Suppressor macrophage treated with lipopolysaccharide for 4 hours (primary cell): ENCODE measurements around the gene THEM4.
"Not testable (repeated sequence)": the region's sequence is repeated elsewhere in the genome, so short reads cannot be mapped to it uniquely, and the experiment has no call there.

Experiments
- DNase-seq: peaks from one replicate; pipeline ENCODE4 v3.0.0-alpha.2; 2020

The THEM4 gene

GRCh38 chr1:151858030-151858746 lies 51.1 kb downstream of the THEM4 start:
- DNase-seq = no peak

GRCh38 chr1:151855933-151856332 lies 53.4 kb downstream of the THEM4 start:
- no peak for DNase-seq

DNA sequence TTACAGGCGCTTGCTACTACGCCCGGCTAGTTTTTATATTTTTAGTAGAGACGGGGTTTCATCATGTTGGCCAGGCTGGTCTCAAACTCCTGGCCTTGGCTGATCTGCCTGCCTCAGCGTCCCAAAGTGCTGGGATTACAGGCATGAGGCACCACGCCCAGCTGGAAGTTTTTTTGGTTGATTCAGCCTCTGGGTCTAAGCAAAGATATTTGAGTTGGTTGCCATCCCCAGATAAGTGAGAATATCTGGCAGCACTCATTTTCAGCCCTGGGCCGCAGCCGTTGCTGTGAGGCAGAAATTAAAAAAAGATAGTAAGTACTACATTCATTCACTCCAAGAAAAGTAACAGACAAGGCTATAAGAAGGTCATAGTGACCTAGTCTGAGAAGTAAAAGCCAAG lies 53.8 kb downstream of the THEM4 start:
- not testable (repeated sequence) for DNase-seq

DNA sequence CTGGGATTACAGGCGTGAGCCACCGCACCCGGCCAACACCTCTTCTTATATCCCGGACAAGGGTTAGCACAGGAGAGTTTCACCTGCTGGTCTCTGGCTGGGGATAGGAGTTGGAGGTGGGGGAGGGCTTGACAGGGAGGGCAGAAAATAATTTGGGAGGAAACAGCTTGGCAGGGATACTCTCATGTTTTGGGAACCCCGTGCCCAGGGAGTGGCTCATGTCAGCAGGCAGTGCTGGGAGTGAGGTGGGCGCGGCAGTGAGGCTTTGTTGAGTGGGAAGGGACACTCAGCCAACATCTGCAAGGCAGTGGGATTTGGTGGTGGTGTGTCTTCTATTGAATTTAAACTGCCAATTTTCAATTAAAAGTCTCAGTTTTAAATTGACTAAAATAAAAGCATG lies 54.7 kb downstream of the THEM4 start:
- no peak for DNase-seq

DNA sequence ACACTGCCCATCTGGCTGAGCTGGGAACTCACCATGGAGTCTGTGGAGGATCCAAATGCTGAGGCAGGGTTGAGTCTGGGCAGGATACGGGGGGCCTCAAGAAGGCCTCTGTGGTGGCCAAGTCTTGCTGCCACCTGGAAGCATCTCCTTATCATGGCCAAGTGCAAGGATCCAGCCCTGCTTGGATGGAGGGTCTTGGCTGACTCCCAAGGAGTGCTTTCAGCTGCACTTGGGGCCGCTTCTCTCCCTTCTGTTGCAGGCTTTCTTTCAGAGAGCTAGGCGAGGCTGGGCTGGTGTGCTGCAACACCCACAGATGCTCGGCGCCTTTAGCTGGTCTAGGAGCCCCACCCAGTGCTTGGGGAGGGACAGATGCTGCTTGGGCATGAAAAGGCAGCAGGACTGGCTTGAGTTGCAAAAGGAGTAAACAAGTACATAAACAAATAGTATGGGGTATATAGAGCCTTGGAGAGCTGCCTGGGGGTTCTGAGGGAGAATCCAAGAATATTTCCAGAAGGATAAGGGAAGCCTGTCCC lies 55.8 kb downstream of the THEM4 start, which contains the start of gene THEM5:
THEM5 (minus strand) TSS at position 302 of the 533 bp plus-strand sequence; CDS start at position 155, 147 bp downstream.
- no peak for DNase-seq

DNA sequence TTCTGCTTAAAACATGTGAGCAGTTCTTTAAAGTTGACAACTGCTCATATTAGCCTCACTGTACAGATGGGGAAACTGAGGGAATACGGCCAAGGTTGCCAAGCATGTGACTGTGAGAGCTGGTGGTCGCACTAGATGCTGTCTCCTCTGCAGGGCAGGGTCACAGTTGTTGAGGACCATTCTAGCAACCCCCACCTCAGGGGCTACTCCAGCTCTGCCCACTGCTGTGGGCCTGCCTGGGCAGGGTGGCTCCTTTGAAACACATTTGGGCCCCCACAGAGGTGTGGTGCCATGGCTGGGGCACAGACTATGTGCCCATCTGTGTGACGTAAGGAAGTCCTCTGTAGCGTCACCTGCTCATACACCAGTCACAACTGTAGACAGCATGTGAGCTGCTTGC lies 56.6 kb downstream of the THEM4 start:
- no peak for DNase-seq

DNA sequence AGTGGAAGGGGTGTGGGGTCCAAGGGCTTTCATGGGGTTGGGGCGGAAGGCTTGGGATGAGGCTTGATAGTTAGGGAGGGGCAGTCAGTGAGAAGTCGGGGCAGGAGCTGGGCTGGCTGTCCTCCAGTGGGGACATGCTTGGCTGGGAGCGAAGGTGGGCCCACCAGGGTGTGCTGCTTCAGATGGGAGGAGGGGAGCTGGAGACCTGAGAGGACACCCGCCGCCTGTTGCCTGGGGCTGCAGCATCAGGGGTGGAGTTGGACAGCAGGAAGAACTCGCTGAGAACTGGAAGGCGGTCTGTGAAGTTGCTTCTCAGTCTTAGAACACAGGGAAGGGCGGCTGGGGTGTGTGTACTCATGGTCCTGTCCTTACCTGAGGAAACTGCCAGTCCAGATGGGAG lies 57.4 kb downstream of the THEM4 start:
- no peak for DNase-seq

DNA sequence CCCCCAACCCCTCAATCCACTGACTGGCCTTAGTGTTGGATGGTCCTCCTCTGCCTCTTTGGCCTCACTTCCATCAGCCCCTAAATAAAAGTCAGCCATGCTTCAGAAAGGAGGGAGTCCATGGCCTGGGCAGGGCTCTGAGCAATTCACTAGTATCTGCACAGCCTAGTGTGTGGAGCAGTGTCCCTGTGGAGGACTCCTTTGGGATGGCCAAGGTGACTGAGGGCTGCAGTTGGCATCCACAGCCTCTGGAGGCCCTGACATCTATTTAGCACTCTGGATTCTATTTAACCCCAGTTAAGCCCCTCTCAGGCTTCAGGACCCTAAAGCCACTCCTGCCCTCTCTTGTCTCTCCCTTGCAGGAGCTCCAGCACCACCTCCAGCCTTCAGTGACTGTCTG lies 59.4 kb downstream of the THEM4 start:
- DNase-seq = no peak

DNA sequence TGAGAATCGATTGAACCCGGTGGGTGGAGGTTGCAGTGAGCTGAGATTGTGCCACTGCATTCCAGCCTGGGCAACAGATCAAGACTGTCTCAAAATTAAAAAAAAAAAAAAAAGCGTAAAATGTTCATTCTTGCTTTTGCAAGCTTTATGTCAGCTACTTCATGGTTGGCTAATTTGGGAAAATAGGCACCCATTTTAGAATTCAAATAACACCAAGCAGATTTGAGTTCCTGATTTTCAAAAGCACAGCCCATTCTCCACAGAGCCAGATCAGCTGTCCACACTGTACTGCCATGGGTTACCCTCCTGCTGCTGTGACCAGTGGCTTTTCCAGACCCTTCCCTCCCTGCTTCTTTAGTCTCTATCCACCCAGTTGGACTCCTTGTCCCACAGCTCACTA lies 60.2 kb downstream of the THEM4 start:
- no peak for DNase-seq

DNA sequence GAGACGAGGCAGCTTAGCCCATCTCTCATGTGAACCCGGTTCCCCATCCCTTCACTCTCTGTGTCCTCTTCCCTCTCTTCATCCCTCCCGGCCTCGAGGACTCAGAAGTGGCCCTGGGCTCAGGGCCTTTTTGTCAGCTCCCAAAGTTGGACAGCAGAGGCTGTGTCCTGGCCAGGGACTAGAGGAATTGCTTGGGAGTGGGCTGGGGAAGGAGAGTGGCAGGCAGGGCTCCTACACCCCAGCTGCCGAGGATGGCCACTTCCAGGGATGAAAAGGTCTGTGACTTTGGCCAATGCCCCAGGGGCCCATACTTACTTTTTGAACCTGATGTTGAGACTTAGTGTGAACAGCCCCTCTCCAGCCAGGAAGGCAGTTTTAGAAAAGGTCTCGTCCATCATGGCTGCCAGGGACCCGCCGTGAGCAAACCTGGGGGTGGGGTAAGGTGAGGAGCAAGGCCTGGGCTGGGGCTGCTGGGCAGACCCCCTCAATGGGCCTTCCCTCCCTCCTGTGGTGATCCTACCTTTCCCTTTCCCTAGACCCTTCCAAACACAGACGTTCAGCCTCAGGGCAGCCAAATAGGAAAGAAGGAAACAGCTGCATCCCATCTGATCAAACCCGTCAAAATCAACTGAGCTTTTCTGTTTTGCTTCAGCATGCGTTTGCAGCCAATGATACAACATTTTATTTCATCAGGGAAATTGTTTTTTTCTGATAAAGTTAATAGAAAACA lies 61.3 kb downstream of the THEM4 start:
- DNase-seq = no peak

GRCh38 chr1:151846686-151847237 lies 62.5 kb downstream of the THEM4 start:
- DNase-seq = no peak

GRCh38 chr1:151846062-151846568 lies 63.2 kb downstream of the THEM4 start:
- DNase-seq = peak; percentile 53

DNA sequence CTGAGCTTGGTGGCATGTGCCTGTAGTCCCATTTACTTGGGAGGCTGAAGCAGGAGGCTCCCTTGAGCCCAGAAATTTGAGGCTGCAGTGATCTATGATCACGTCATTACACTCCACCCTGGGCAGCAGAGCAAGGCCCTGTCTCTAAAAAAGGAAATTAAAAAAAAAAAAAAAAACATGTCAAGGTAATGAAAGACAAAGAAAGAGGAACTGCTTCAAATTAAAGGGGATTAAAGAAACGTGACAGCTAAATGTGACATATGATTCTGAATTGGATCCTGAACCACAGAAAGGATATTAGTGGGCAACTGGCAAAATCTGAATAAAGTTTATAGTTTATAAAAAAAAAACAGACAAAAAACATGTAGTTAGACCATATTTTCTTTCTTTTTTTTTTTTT lies 65.9 kb downstream of the THEM4 start:
- no peak for DNase-seq

DNA sequence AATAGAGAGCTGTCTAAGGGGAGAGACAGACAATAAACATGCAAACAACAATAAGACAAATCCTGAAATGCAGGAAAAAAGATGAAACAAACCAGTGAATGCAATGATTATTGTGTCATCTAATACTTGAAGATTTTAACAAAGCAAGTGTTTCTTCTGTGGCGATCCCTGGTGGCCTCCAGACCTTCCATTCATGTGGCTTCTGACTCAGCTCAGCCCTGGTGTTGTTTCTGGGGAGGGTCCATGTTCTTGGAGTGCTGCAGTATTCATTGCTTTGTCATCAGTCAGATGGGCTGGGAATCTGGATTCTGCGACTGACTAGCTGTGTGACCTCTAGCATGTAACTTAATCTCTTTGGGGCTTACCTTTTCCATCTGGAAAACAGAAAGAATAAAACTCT lies 68.2 kb downstream of the THEM4 start:
- DNase-seq = no peak

GRCh38 chr1:151840421-151840820 lies 68.9 kb downstream of the THEM4 start:
- DNase-seq = no peak

GRCh38 chr1:151839457-151840403 lies 69.6 kb downstream of the THEM4 start, which contains the start of gene C2CD4D:
Gene C2CD4D, minus strand, starts transcription at chr1:151839820. Its CDS starts 831 bp downstream, at chr1:151838989.
- no peak for DNase-seq

GRCh38 chr1:151839082-151839412 lies 70.3 kb downstream of the THEM4 start:
- DNase-seq = no peak

DNA sequence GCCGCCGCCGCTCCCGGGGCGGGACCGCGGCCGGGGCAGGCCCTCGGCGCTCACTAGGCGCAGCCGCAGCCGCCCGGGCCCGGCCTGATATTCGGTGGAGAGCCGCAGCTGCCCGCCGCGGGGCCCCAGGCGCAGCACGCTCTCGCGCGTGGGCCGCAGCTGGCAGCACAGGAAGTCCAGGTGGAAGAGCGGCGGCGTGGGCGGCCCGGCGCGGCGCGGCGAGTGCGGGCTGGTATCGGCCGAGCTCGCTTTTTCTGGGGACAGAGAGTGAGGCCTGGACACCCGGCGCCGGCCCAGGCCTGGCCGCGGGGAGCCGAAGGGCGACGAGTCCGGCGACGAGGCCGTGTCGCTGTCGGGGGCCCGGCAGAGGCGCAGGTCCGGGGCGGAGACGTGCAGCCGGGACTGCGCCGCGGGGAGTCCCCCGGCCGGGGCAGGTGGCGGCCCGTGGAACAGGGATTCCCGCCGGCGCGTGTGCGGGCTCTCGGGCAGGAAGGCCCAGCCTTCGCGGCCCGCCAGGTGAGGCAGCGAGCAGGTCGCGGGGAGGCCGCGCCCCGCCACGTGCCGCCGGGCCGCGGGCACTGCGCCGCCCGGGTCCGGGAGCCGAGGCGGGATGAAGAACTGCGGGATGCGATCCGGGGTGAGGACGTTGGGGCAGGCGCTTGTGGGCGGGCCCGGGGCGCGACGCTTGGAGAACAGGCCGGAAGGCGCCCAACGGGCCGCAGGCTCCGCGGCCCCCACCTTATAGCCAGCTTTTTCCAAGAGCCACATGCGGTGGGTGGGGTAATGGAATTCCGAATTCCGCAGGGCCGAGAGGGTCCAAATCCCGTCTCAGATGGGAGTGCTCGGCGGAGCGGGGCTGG lies 70.9 kb downstream of the THEM4 start:
- DNase-seq = no peak

DNA sequence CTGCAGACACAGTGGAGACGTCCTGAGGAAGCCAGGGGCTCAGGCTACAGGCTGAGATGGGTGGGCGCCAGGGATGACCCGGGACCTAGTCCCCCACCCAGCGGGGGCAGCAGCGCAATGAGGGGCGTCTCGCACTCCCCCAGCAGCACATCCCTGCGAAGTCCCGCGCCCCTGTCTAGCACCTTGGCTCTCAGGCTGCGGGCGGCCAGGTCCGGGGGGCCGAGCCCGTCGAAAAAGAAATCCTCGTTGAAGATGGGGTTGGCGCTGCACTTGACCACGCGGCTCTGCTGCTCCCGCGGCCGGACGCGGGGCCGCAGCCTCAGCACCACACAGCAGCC lies 71.5 kb downstream of the THEM4 start:
- no peak for DNase-seq

DNA sequence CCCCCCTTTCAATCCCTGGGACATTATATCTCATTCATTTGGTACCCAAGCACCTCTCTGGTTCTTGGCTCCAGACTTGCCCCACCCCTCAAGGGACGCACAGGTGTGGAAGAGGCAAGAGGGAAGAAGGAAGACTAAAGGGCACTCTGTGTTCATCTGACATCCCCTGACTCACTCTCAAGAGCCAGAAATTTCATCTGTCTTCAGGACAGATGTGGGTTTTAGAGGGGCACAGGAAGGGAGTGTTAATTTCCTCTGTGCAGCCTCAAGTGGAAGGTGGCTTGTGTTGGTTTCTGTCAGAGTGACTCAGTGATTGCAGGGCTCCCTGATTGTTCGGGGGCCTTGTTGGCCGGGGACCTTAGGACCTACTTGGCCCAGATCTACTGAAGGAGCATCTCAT lies 72.1 kb downstream of the THEM4 start:
- DNase-seq = no peak

- DNase-seq = no peak
Observed at GRCh38 chr1:151835596-151835995, 73.7 kb downstream of the THEM4 start.

DNA sequence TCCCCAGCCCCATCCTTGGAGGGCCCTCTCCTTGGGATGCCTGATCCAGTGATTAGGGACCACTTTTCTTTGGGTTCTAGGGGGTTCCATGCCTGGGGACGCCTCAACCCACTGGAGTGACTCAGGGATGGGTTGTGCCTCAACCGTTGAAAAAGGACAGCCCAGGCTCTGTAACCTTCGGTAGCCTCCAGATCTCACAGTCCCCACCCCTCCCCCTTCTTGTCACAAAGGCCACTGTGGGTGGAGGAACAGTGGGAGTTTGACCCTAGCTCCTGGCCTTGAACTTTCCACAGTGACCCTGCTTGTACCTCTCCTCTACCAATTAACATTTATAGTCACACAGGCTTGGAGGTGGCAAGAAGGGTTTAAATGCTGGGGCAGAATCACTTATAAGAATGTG lies 75.1 kb downstream of the THEM4 start:
- no peak for DNase-seq
